GM18519 (cell line): ENCODE measurements around the gene ABR.
"Not testable (repeated sequence)": the region's sequence is repeated elsewhere in the genome, so short reads cannot be mapped to it uniquely, and the experiment has no call there.

Experiments
- ATAC-seq: cut with Tn5 transposase; IDR thresholded peaks from one replicate; pipeline ENCODE4 v1.9.1; 2021; ENCODE audit warnings: mild to moderate bottlenecking, moderate library complexity; ENCODE audit not compliant: unreplicated experiment, low FRiP score

The ABR gene

DNA sequence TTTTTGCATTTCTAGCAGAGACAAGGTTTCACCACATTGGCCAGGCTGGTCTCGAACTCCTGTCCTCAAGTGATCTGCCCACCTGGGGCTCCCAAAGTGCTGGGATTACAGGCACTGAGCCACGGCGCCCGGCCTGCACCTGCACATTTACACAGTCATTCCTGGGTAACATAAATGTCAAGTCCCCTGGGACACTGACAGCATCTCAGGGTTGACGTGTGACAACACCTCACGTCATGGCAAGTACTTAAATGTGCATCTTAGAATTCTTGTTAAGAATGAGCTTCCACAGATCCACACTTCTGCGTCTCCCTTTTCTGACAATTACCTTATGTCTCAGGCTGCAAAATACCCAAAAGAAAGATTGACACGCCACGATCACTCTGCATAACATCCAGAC, 80.5 kb downstream of the ABR start:
- ATAC-seq, result no peak

- not testable (repeated sequence) for ATAC-seq
Observed at GRCh38 chr17:1097972-1098744, 81.6 kb downstream of the ABR start.

- no peak for ATAC-seq
Observed at GRCh38 chr17:1096215-1096614, 83.6 kb downstream of the ABR start.

GRCh38 chr17:1095853-1096173, 84.0 kb downstream of the ABR start:
- no peak for ATAC-seq

GRCh38 chr17:1095090-1095852, 84.5 kb downstream of the ABR start:
- ATAC-seq, result no peak

- ATAC-seq, result no peak
Observed at GRCh38 chr17:1094591-1094990, 85.2 kb downstream of the ABR start.

GRCh38 chr17:1091900-1092299, 87.9 kb downstream of the ABR start:
- ATAC-seq, result no peak

GRCh38 chr17:1091190-1091534, 88.6 kb downstream of the ABR start:
- no peak for ATAC-seq

GRCh38 chr17:1090465-1091189, 89.2 kb downstream of the ABR start:
- ATAC-seq, result no peak

GRCh38 chr17:1089915-1090314, 89.9 kb downstream of the ABR start:
- ATAC-seq, result no peak

GRCh38 chr17:1087381-1088241, 92.2 kb downstream of the ABR start:
- no peak for ATAC-seq

- no peak for ATAC-seq
Observed at GRCh38 chr17:1083451-1084187, 96.2 kb downstream of the ABR start.

DNA sequence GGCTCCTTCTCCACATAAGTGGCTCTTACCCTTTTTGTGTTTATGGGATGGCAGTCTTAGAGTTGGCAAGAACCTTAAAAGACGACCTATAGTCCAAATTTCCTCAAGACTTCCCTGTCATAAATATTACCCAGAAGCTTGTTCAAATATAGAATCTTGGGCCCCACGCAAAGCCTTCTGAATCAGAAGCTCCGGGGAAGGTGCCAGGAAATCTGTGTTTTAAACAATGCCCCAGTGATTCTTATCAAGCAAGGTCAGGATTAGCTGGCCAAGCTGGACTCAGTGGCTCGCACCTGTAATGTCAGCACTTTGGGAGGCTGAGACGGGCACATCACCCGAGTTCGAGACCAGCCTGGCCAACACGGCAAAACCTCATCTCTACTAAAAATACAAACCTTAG, 97.2 kb downstream of the ABR start:
- no peak for ATAC-seq

GRCh38 chr17:1078831-1079561, 100.8 kb downstream of the ABR start:
- ATAC-seq, result no peak

DNA sequence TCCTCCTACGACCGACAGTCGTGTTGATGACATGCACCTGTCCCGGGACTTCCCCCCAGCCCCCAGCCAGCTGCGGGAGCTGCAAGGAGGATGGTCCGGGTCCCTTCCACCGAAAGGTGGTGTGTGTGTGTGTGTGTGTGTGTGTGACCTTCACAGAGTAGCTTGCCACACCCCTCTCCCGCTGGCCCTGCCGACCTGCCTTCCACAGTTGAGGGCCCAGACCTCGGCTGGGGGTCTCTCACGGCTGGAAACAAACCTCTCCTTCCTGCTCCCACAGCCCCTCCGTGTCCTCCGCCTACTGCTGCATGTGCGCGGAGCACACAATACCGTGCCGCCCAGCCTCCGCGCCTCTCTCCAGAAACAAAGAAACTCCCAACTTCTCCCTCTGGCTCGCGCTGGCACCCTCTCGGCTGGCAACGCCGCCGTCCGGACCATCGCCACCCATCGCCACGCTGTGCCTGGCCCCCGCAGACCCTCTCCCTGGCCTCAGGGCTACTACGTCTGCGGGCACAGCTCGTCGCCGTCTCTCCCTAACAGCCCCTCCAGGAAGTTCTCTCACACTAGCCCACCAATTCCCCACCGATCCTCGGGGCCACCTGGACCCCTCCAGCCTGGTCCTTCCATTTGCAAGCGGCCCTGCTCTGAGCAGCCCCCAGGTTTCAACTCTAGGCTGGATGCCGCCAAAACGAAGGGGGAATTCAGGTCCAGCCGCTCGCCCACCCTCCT, 101.6 kb downstream of the ABR start:
- no peak for ATAC-seq

GRCh38 chr17:1077581-1077985, 102.2 kb downstream of the ABR start:
- ATAC-seq, result no peak

- no peak for ATAC-seq
Observed at GRCh38 chr17:1076982-1077302, 102.8 kb downstream of the ABR start.

DNA sequence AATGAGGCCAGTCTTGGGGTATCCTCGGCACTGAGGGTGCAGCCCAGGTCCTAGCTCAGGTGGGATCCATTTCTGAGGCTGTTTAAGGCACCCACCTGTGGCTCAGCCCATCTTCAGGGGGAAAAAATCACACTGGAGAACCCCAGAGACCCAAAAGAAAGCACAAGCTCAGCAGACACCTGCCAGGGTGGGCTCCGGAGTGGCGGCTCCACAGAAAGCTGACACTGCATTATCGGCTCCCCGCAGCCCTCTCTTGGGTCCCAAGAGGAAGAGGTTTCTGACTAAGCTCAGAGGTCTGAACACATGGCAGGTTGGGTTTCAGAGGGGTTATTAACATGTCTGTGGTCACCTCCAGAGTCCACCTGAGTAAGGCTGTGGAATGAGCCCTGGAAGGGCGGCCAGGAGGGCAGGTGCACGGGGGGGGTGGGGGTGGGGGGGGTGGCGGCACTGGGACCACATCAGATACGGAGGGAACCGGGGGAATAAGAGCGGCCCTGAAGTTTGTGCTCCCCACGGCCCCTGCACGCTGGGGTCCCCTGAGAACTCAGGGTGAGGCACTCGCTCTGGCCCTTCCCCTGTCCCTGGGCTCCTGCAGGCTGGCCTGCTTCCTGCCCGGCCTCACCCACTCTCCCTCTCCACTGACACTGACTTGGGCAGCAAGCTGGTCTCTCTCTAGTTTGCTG, 103.3 kb downstream of the ABR start:
- no peak for ATAC-seq
